Measurements from ENCODE around the gene NUTM2B. TPM values are rescaled to one million over a fixed set of nuclear protein-coding genes. Genes with fewer than 3 reads are reported as not detected.
"Not testable (repeated sequence)": the region's sequence is repeated elsewhere in the genome, so short reads cannot be mapped to it uniquely, and the experiment has no call there.

Gene NUTM2B
- total and polyA plus RNA-seq, 9 of the 15 experiments (the other 6 are each of a cell fraction or from before 2014, with no cell fraction given) = 0.40 to 2.5 (median 0.80) TPM; not detected in 2

DNA sequence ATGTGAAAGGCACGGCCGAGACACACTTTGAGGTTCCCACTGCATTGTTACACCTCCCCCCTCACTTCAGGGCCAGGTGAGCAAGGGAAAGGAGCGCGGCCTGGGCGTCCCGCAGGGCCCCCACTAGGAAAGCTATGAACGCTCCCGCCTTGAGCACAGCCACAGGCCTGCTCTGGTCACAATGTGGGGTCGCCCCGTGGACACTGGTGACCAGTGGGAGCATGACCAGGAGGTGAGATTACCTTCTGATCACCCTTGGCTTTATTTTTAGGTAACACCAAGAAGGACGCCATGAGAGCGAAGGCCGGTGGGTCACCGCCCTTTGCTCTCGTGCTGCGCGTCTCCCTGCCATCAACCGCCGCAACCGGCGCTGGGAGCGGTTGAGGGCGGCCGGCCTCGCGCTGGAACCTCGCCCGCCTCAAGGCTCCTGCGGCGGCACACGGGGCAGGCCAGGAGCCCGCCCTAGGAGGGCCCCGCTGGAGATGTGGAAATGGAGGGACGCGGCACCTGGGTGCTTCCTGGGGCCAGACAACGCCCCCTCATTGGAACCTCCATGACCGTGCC lies 2.6 kb upstream of the NUTM2B start:
- CTCF ChIA-PET (ENCODE audit: low intra/inter-chr PET ratio) = not testable (repeated sequence)

GRCh38 chr10:79707017-79707416 lies 4.0 kb downstream of the NUTM2B start:
- ATAC-seq; H3K4me3 ChIP-seq; CTCF ChIA-PET (ENCODE audit: low intra/inter-chr PET ratio); H3K36me3 ChIP-seq (ENCODE audit: control insufficient read depth, insufficient read depth, low read length); H3K9me1 ChIP-seq (ENCODE audit: control insufficient read depth, insufficient read depth, low read length); BruUV-seq (replicated peaks); H3K27ac ChIP-seq (ENCODE audit: extremely low read depth, low read depth, low read length); H4K20me1 ChIP-seq (replicated peaks; ENCODE audit: control insufficient read depth, insufficient read depth, low read length); H3K4me2 ChIP-seq (ENCODE audit: insufficient read depth, low read length); H3K9ac ChIP-seq (ENCODE audit: insufficient read depth in 1 of 2, low read depth in 2 of 2, low read length in 2 of 2); intact Hi-C loops (cut with micrococcal nuclease); in situ Hi-C loops (cut with MboI); H3K9me3 ChIP-seq (replicated peaks; ENCODE audit: control insufficient read depth, insufficient read depth, low read depth, low read length); H3K79me2 ChIP-seq (ENCODE audit: control insufficient read depth, insufficient read depth, low read length); H2AFZ ChIP-seq (ENCODE audit: low read depth, low read length); H3K27me3 ChIP-seq (ENCODE audit: control insufficient read depth in 2 of 2, insufficient read depth in 2 of 2, low read length in 2 of 2); DNase-seq (ENCODE audit: extremely low read depth in 1 of 4, low spot score in 3 of 4); POLR2A ChIA-PET; H3K4me1 ChIP-seq (replicated peaks in 1 of 2; ENCODE audit: control insufficient read depth in 2 of 2, insufficient read depth in 2 of 2, low read length in 2 of 2); FAIRE-seq: not testable (repeated sequence)
- WGBS (ENCODE audit: insufficient coverage, low coverage, missing lambda C conversion rate) = 95% methylated on average over 5 of the region's 8 CpGs

More for the DNA sequence above, 2.6 kb upstream of the NUTM2B start:
- H3K4me2 ChIP-seq (ENCODE audit: insufficient read depth, low read length); H3K9me3 ChIP-seq (replicated peaks; ENCODE audit: control insufficient read depth, insufficient read depth, low read depth, low read length); H3K27me3 ChIP-seq (ENCODE audit: control insufficient read depth in 2 of 2, insufficient read depth in 2 of 2, low read length in 2 of 2); H3K27ac ChIP-seq (ENCODE audit: extremely low read depth, low read depth, low read length); BruUV-seq (replicated peaks); DNase-seq (ENCODE audit: extremely low read depth in 1 of 4, low spot score in 3 of 4); in situ Hi-C loops (cut with MboI); H3K4me1 ChIP-seq (replicated peaks in 1 of 2; ENCODE audit: control insufficient read depth in 2 of 2, insufficient read depth in 2 of 2, low read length in 2 of 2); FAIRE-seq; H3K36me3 ChIP-seq (ENCODE audit: control insufficient read depth, insufficient read depth, low read length); H3K4me3 ChIP-seq; H3K79me2 ChIP-seq (ENCODE audit: control insufficient read depth, insufficient read depth, low read length); H2AFZ ChIP-seq (ENCODE audit: low read depth, low read length); ATAC-seq; intact Hi-C loops (cut with micrococcal nuclease); H4K20me1 ChIP-seq (replicated peaks; ENCODE audit: control insufficient read depth, insufficient read depth, low read length); H3K9me1 ChIP-seq (ENCODE audit: control insufficient read depth, insufficient read depth, low read length); H3K9ac ChIP-seq (ENCODE audit: insufficient read depth in 1 of 2, low read depth in 2 of 2, low read length in 2 of 2); POLR2A ChIA-PET: not testable (repeated sequence)
- 90% methylated on average over 19 of the region's 37 CpGs for WGBS (ENCODE audit: insufficient coverage, low coverage, missing lambda C conversion rate)

DNA sequence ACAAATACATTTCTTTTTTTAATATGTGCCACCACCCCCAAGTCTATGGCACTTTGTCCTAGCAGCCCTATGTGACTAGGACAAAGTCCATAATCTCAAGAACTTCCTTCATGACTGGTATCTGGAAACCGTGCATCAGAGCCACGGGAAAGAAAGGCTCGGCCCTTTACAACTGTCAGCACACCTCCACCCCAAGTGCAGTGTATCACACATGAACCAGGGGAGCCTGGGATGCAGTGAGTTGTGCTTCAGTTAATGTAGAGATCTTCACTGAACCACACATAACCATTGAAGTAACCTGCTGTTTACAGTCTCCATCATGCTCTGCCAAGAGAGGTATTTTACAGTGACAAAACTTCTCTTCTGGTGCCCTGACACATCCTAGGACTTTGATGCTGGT lies 11.9 kb downstream of the NUTM2B start:
- DNase-seq (ENCODE audit: extremely low read depth in 1 of 4, low spot score in 3 of 4) = peak in 1 of 4 experiments; percentile 0
- H3K36me3 ChIP-seq (ENCODE audit: control insufficient read depth, insufficient read depth, low read length); CTCF ChIA-PET (ENCODE audit: low intra/inter-chr PET ratio); H3K79me2 ChIP-seq (ENCODE audit: control insufficient read depth, insufficient read depth, low read length); H4K20me1 ChIP-seq (replicated peaks; ENCODE audit: control insufficient read depth, insufficient read depth, low read length); H3K27ac ChIP-seq (ENCODE audit: extremely low read depth, low read depth, low read length); H3K4me1 ChIP-seq (replicated peaks in 1 of 2; ENCODE audit: control insufficient read depth in 2 of 2, insufficient read depth in 2 of 2, low read length in 2 of 2); H3K9ac ChIP-seq (ENCODE audit: insufficient read depth in 1 of 2, low read depth in 2 of 2, low read length in 2 of 2); BruUV-seq (replicated peaks); H3K27me3 ChIP-seq (ENCODE audit: control insufficient read depth in 2 of 2, insufficient read depth in 2 of 2, low read length in 2 of 2); ATAC-seq; H3K9me1 ChIP-seq (ENCODE audit: control insufficient read depth, insufficient read depth, low read length); H2AFZ ChIP-seq (ENCODE audit: low read depth, low read length); H3K4me3 ChIP-seq; POLR2A ChIA-PET; H3K9me3 ChIP-seq (replicated peaks; ENCODE audit: control insufficient read depth, insufficient read depth, low read depth, low read length); H3K4me2 ChIP-seq (ENCODE audit: insufficient read depth, low read length); in situ Hi-C loops (cut with MboI); intact Hi-C loops (cut with micrococcal nuclease); FAIRE-seq: not testable (repeated sequence)
- no CpG with 5 or more reads among the region's 3 CpGs for WGBS (ENCODE audit: insufficient coverage, low coverage, missing lambda C conversion rate)

GRCh38 chr10:79716917-79717579 lies 14.0 kb downstream of the NUTM2B start:
- ATAC-seq; H3K4me3 ChIP-seq; H3K79me2 ChIP-seq (ENCODE audit: control insufficient read depth, insufficient read depth, low read length); H3K4me1 ChIP-seq (replicated peaks in 1 of 2; ENCODE audit: control insufficient read depth in 2 of 2, insufficient read depth in 2 of 2, low read length in 2 of 2); POLR2A ChIA-PET; H3K9me1 ChIP-seq (ENCODE audit: control insufficient read depth, insufficient read depth, low read length); H3K27me3 ChIP-seq (ENCODE audit: control insufficient read depth in 2 of 2, insufficient read depth in 2 of 2, low read length in 2 of 2); H3K4me2 ChIP-seq (ENCODE audit: insufficient read depth, low read length); FAIRE-seq; H3K9ac ChIP-seq (ENCODE audit: insufficient read depth in 1 of 2, low read depth in 2 of 2, low read length in 2 of 2); DNase-seq (ENCODE audit: extremely low read depth in 1 of 4, low spot score in 3 of 4); H2AFZ ChIP-seq (ENCODE audit: low read depth, low read length); intact Hi-C loops (cut with micrococcal nuclease); H3K36me3 ChIP-seq (ENCODE audit: control insufficient read depth, insufficient read depth, low read length); H3K9me3 ChIP-seq (replicated peaks; ENCODE audit: control insufficient read depth, insufficient read depth, low read depth, low read length); in situ Hi-C loops (cut with MboI); H3K27ac ChIP-seq (ENCODE audit: extremely low read depth, low read depth, low read length); BruUV-seq (replicated peaks); CTCF ChIA-PET (ENCODE audit: low intra/inter-chr PET ratio); H4K20me1 ChIP-seq (replicated peaks; ENCODE audit: control insufficient read depth, insufficient read depth, low read length): not testable (repeated sequence)
- WGBS (ENCODE audit: insufficient coverage, low coverage, missing lambda C conversion rate) = 81% methylated on average over 2 of the region's 4 CpGs
